IMR-90 (cell line): ENCODE results near the gene RHOH. TPM values are rescaled to one million over a fixed set of nuclear protein-coding genes. Genes with fewer than 3 reads are reported as not detected.

Source experiments
- ATAC-seq: fragments of 200-7000 bp; cut with Tn5 transposase; 2 replicates; pipeline ENCODE4 v1.9.1; 2020; ENCODE audit warnings: low read depth, mild to moderate bottlenecking, moderate library complexity
- Bru-seq: library from RNA; stranded (reverse); fragments of 400-500 nt; gene quantifications from one replicate; lab custom pipeline; 2021; lab: Mats Ljungman, UMichigan
- BruChase-seq, 2 experiments: library from RNA; stranded (reverse); fragments of 400-500 nt; gene quantifications; one replicate each; lab custom pipeline; 2021; lab: Mats Ljungman, UMichigan
- BruUV-seq: library from RNA; stranded (reverse); fragments of 400-500 nt; replicated peaks from 2 replicates; lab custom pipeline; 2021; lab: Mats Ljungman, UMichigan
- CTCF ChIA-PET: fragments of 300-600 bp; formaldehyde crosslinking; extraction: SDS; loops from one replicate; lab custom pipeline; 2021; ENCODE audit warnings: antibody characterized with exemption; lab: Yijun Ruan, JAX
- POLR2A ChIA-PET: fragments of 300-600 bp; sonication (Branson Sonifier 250); formaldehyde crosslinking; loops from one replicate; lab custom pipeline; 2022; ENCODE audit warnings: antibody characterized with exemption; ENCODE audit not compliant: unreplicated experiment; lab: Charles Lee
- DNase-seq: peaks from one replicate; pipeline ENCODE4 v3.0.0; 2013
- H2AFZ ChIP-seq: replicated peaks from 2 replicates; pipeline ENCODE3; 2013; ENCODE audit warnings: low read length, mild to moderate bottlenecking; ENCODE audit not compliant: poor library complexity
- H2AK5ac ChIP-seq: 2 replicates; pipeline ENCODE4 v1.6.1; 2013; ENCODE audit warnings: low read depth, low read length, inconsistent platforms
- H2AK9ac ChIP-seq: replicated peaks from 2 replicates; pipeline ENCODE3; 2013; ENCODE audit warnings: mild to moderate bottlenecking, low read depth, low read length, moderate library complexity; ENCODE audit not compliant: poor library complexity
- H2BK120ac ChIP-seq: 2 replicates; pipeline ENCODE4 v1.6.1; 2013; ENCODE audit warnings: low read depth, low read length, inconsistent platforms
- H2BK15ac ChIP-seq: 3 replicates; pipeline ENCODE4 v1.6.1; 2013; ENCODE audit warnings: low read depth, low read length, inconsistent platforms
- H2BK20ac ChIP-seq: 2 replicates; pipeline ENCODE4 v1.6.1; 2013; ENCODE audit warnings: low read depth, mild to moderate bottlenecking, inconsistent platforms, low read length, moderate library complexity
- H2BK5ac ChIP-seq: 2 replicates; pipeline ENCODE4 v1.6.1; 2013; ENCODE audit warnings: mild to moderate bottlenecking, low read depth, low read length, inconsistent platforms; ENCODE audit not compliant: poor library complexity, severe bottlenecking
- H3K14ac ChIP-seq: replicated peaks from 2 replicates; pipeline ENCODE4 v1.6.1; 2013; ENCODE audit warnings: low read depth, low read length, inconsistent platforms
- H3K18ac ChIP-seq: 2 replicates; pipeline ENCODE4 v1.6.1; 2013; ENCODE audit warnings: low read depth, low read length, control low read depth
- H3K23ac ChIP-seq: 2 replicates; pipeline ENCODE4 v1.6.1; 2013; ENCODE audit warnings: low read depth, low read length, inconsistent platforms
- H3K27ac ChIP-seq: 2 replicates; pipeline ENCODE4 v1.5.1; 2013; ENCODE audit warnings: mild to moderate bottlenecking, control low read depth, low read length; ENCODE audit not compliant: insufficient read depth
- H3K27me3 ChIP-seq: 2 replicates; pipeline ENCODE4 v1.6.1; 2013; ENCODE audit warnings: low read length; ENCODE audit not compliant: control insufficient read depth, insufficient read depth
- H3K36me3 ChIP-seq: 2 replicates; pipeline ENCODE4 v1.6.1; 2013; ENCODE audit warnings: low read length, mixed read lengths; ENCODE audit not compliant: control insufficient read depth, insufficient read depth
- H3K4ac ChIP-seq: 2 replicates; pipeline ENCODE4 v1.6.1; 2013; ENCODE audit warnings: low read depth, low read length, inconsistent platforms
- H3K4me1 ChIP-seq: 2 replicates; pipeline ENCODE4 v1.6.1; 2013; ENCODE audit warnings: low read length, mixed read lengths; ENCODE audit not compliant: control insufficient read depth, insufficient read depth
- H3K4me2 ChIP-seq: 2 replicates; pipeline ENCODE4 v1.6.1; 2013; ENCODE audit warnings: low read depth, mild to moderate bottlenecking, control low read depth, low read length, moderate library complexity
- H3K4me3 ChIP-seq: 2 replicates; pipeline ENCODE4 v1.5.1; 2013; ENCODE audit warnings: low read depth, mild to moderate bottlenecking, control low read depth, low read length, moderate library complexity; ENCODE audit not compliant: insufficient read depth
- H3K56ac ChIP-seq: 2 replicates; pipeline ENCODE4 v1.6.1; 2013; ENCODE audit warnings: low read length, inconsistent platforms; ENCODE audit not compliant: insufficient read depth; ENCODE audit errors: extremely low read depth
- H3K79me1 ChIP-seq, 2 experiments: 2 replicates each; pipeline ENCODE4 v1.6.1; 2013; ENCODE audit warnings: low read length in 2 of 2, inconsistent platforms in 1 of 2, low read depth in 1 of 2
- H3K9ac ChIP-seq: 2 replicates; pipeline ENCODE4 v1.6.1; 2013; ENCODE audit warnings: low read depth, low read length, control low read depth
- H3K9me1 ChIP-seq: 2 replicates; pipeline ENCODE4 v1.6.1; 2013; ENCODE audit warnings: low read length, inconsistent platforms; ENCODE audit not compliant: insufficient read depth
- H3K9me3 ChIP-seq: 2 replicates; pipeline ENCODE4 v1.6.1; 2013; ENCODE audit warnings: low read length; ENCODE audit not compliant: control insufficient read depth, insufficient read depth
- H4K20me1 ChIP-seq: 2 replicates; pipeline ENCODE4 v1.6.1; 2013; ENCODE audit warnings: low read length, inconsistent platforms; ENCODE audit not compliant: insufficient read depth
- H4K5ac ChIP-seq: 2 replicates; pipeline ENCODE4 v1.6.1; 2013; ENCODE audit warnings: mild to moderate bottlenecking, low read depth, low read length, control low read depth
- H4K8ac ChIP-seq, 2 experiments: 2 replicates each; pipeline ENCODE4 v1.6.1; 2013; ENCODE audit warnings: low read depth in 2 of 2, low read length in 2 of 2, control low read depth in 1 of 2, inconsistent platforms in 1 of 2
- H4K91ac ChIP-seq: 2 replicates; pipeline ENCODE4 v1.6.1; 2013; ENCODE audit warnings: low read depth, low read length, inconsistent platforms; ENCODE audit not compliant: insufficient read depth
- BHLHE40 ChIP-seq: fragments of 150-350 bp; IDR thresholded peaks from 2 replicates; pipeline ENCODE4 v1.6.1; 2016; ENCODE audit warnings: mild to moderate bottlenecking, low read depth, low read length
- CEBPB ChIP-seq: IDR thresholded peaks from 2 replicates; pipeline ENCODE4 v1.6.1; 2012; ENCODE audit warnings: low read depth, low read length, improper control_type of control experiment
- CHD1 ChIP-seq: IDR thresholded peaks from 2 replicates; pipeline ENCODE4 v1.6.1; 2012; ENCODE audit warnings: low read depth, low read length, improper control_type of control experiment
- CTCF ChIP-seq: conservative IDR thresholded peaks from 2 replicates; pipeline ENCODE4 v1.5.1; 2012; ENCODE audit warnings: mild to moderate bottlenecking, low read depth, low read length, improper control_type of control experiment
- ELK1 ChIP-seq: fragments of 150-350 bp; IDR thresholded peaks from 2 replicates; pipeline ENCODE4 v1.6.1; 2016; ENCODE audit warnings: low read depth, mild to moderate bottlenecking, low read length, moderate library complexity, borderline replicate concordance
- FOS ChIP-seq: fragments of 150-350 bp; IDR thresholded peaks from 2 replicates; pipeline ENCODE4 v1.6.1; 2016; ENCODE audit warnings: low read depth, low read length
- MAFK ChIP-seq: IDR thresholded peaks from 2 replicates; pipeline ENCODE4 v1.6.1; 2012; ENCODE audit warnings: low read depth, low read length, improper control_type of control experiment
- MAZ ChIP-seq: IDR thresholded peaks from 2 replicates; pipeline ENCODE4 v1.6.1; 2012; ENCODE audit warnings: low read depth, mild to moderate bottlenecking, low read length, improper control_type of control experiment, moderate library complexity, borderline replicate concordance
- MXI1 ChIP-seq: IDR thresholded peaks from 2 replicates; pipeline ENCODE4 v1.6.1; 2012; ENCODE audit warnings: low read depth, mild to moderate bottlenecking, low read length, moderate library complexity, borderline replicate concordance
- NFE2L2 ChIP-seq: fragments of 150-350 bp; IDR thresholded peaks from 2 replicates; pipeline ENCODE4 v1.6.1; 2016; ENCODE audit warnings: low read depth, mild to moderate bottlenecking, low read length
- POLR2A ChIP-seq: IDR thresholded peaks from 2 replicates; pipeline ENCODE4 v1.6.1; 2012; ENCODE audit warnings: mild to moderate bottlenecking, low read depth, low read length
- RAD21 ChIP-seq: IDR thresholded peaks from 2 replicates; pipeline ENCODE4 v1.6.1; 2012; ENCODE audit warnings: low read length, improper control_type of control experiment
- RCOR1 ChIP-seq: IDR thresholded peaks from 2 replicates; pipeline ENCODE4 v1.6.1; 2012; ENCODE audit warnings: mild to moderate bottlenecking, low read length, improper control_type of control experiment; ENCODE audit not compliant: insufficient replicate concordance
- RFX5 ChIP-seq: IDR thresholded peaks from 2 replicates; pipeline ENCODE4 v1.8.0; 2012; ENCODE audit warnings: low read depth, mild to moderate bottlenecking, low read length, moderate library complexity
- SMC3 ChIP-seq: fragments of 150-350 bp; IDR thresholded peaks from 2 replicates; pipeline ENCODE4 v1.6.1; 2016; ENCODE audit warnings: low read depth, mild to moderate bottlenecking, antibody characterized with exemption, low read length, moderate library complexity
- WGBS, 2 experiments: methylation state at CpG; one replicate each; pipeline versions ENCODE4 v1.1.5 to v1.1.7; 2013; ENCODE audit warnings: missing lambda C conversion rate in 2 of 2; ENCODE audit not compliant: insufficient read length in 1 of 2; ENCODE audit errors: extremely low coverage in 2 of 2; 5-methylcytosine and 5-hydroxymethylcytosine counted together
- dilution Hi-C: fragments of 300-500 bp; cut with HindIII; formaldehyde crosslinking; loops from one replicate; pipeline ENCODE4 v1.14.3; 2018; ENCODE audit warnings: low sequenced_read_pairs; ENCODE audit not compliant: unreplicated experiment
- in situ Hi-C: fragments of 300-500 bp; cut with MboI; formaldehyde crosslinking; loops from 3 replicates; pipeline ENCODE4 v1.14.3; 2019; ENCODE audit warnings: low sequenced_read_pairs, inconsistent platforms, mixed read lengths
- intact Hi-C: fragments of 100-400 bp; cut with micrococcal nuclease; formaldehyde crosslinking; loops from 2 replicates; pipeline ENCODE4 v1.10.0; 2022
- long read RNA-seq: library from polyadenylated mRNA; unstranded; transcript quantifications from one replicate; pipeline ENCODE4 v2.0.0, GENCODE V29; 2021; ENCODE audit not compliant: unreplicated experiment
- polyA plus RNA-seq, 3 experiments: library from polyadenylated mRNA; depleted of rRNA; stranded (reverse); fragments of >200 nt; gene quantifications; 2 replicates each; pipeline ENCODE4 v1.2.3, GENCODE V29; 2012; ENCODE audit warnings: low replicate concordance in 1 of 3
- total RNA-seq: library from RNA; depleted of rRNA; stranded (reverse); fragments of >200 nt; gene quantifications from 2 replicates; pipeline ENCODE4 v1.2.3, GENCODE V29; 2012; rRNA removed

The RHOH gene
- total RNA-seq = under 0.01 TPM in 1 of 2 replicates, not detected in the other
- polyA plus RNA-seq (2012; rRNA removed) = not detected in 2 replicates
- not detected in 2 replicates for polyA plus RNA-seq (2012; cell fraction: cytosol; rRNA removed)
- not detected in 2 replicates for polyA plus RNA-seq (2012; cell fraction: nucleus; rRNA removed; ENCODE audit: low replicate concordance)
- percentile 10 among the genes with signal in this experiment for Bru-seq, nascent RNA
- BruChase-seq, experiment 1, labeled RNA remaining after a 6-hour chase = percentile 19 among the genes with signal in this experiment
- BruChase-seq, experiment 2, labeled RNA remaining after a 2-hour chase = percentile 19 among the genes with signal in this experiment
- long read RNA-seq = 0 reads

DNA sequence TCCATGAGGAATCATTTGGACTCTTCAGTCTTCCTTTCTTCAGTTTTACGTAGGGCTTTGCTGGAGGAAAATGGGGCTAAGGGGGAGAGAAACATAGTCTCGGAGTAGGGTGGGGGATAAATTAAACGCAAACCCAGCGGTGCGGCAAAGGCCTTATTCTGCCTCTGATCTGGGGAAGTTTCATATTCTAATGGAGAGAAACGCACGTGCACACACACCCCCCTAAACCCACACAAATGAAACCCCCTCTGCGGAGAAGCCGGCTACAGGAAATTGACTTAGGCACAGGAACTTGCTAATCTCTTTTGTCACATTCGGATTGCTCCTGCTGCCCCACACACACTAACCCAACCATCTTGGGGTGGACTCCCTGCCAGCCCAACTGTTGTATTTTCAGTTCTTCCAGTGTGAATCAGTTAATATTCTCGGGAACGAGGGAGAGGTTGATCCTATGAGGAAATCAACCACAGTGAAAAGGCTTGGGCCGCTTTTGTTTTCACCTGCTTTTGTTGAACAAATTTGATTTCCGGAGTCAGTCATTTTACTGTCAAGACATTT, at the start of gene RHOH:
RHOH (plus strand) TSS at position 308 of the 558 bp plus-strand sequence. CDS start 46,356 bp downstream, outside the sequence.
- WGBS, 2 experiments = no CpG with 5 or more reads among the region's 14 CpGs
- Histone ChIP-seq H2AK5ac (no peak within 1 kb of the TSS), H3K14ac (no peak within 1 kb of the TSS), H3K27ac (no peak within 1 kb of the TSS), H3K9me1 (no peaks in the 10 kb centered on the region), H2BK15ac (no peak within 1 kb of the TSS), H2BK20ac (no peak within 1 kb of the TSS), H3K23ac (no peak within 1 kb of the TSS), H2BK120ac (no peak within 1 kb of the TSS), H4K20me1 (no peaks in the 10 kb centered on the region), H2AFZ (no peak within 1 kb of the TSS), H3K18ac (no peak within 1 kb of the TSS), H3K79me1 (no peaks in the 10 kb centered on the region), H4K8ac (no peak within 1 kb of the TSS), H3K4me1 (peaks cover 2% of the 10 kb centered on the region; the same call in 1 of the 2 replicates), H3K4me3 (no peak within 1 kb of the TSS), H4K91ac (no peak within 1 kb of the TSS), H3K27me3 (peaks cover 2% of the 10 kb centered on the region; the same call in 1 of the 2 replicates), H3K9ac (no peak within 1 kb of the TSS), H3K4me2 (no peak within 1 kb of the TSS), H2BK5ac (no peak within 1 kb of the TSS), H4K5ac (no peak within 1 kb of the TSS), H3K36me3 (no peaks in the 10 kb centered on the region), H3K4ac (no peak within 1 kb of the TSS), H2AK9ac (peak within 1 kb of the TSS; percentile 39), H3K9me3 (no peaks in the 10 kb centered on the region), H3K56ac (no peak within 1 kb of the TSS)
- DNase-seq = no peak
- CTCF ChIA-PET = interaction anchor here (0.7 kb wide), 1 partner anchor 165 kb away, joined by 3 read pairs; no protein-coding TSS in a partner anchor
- in situ Hi-C loops (no loop called here), intact Hi-C loops (no loop called here), dilution Hi-C loops (no loop called here)
- ATAC-seq = no peak
- POLR2A ChIA-PET = no interaction called here
- BruUV-seq = no TSS peak
- TF ChIP-seq FOS (no peak), MAFK (no peak), POLR2A (no peak), RFX5 (no peak), ELK1 (no peak), BHLHE40 (no peak), MAZ (no peak), NFE2L2 (no peak), MXI1 (no peak), CHD1 (no peak), CTCF (no peak), RAD21 (no peak), RCOR1 (no peak), CEBPB (no peak), SMC3 (no peak)
